ENCODE results near the gene WWC2.

DNA sequence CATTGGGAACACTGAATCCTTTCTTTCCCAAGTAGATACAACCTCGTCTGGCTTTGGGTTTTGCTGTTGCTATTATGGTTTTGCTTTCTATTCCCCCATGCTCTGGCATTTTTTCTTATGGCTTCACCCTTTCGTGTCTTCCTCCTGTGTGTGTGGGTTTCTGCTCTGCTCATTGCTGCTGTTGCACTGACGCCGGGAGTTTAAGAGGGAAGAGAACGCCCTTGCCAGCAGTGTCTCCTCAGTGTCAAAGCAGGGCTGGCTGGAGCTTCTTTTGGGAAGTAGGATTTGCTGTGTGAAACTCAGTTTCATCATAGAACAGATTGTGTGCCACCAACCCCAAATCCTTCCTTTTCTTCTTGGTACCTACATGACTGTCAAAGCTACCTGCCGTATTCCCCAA lies 157.3 kb downstream of the WWC2 start:
- no peak for TF ChIP-seq EZH2 (IDR thresholded peaks at IDR 0.05)
- TF ChIP-seq POLR2AphosphoS5 (IDR thresholded peaks at IDR 0.05; ENCODE audit: borderline replicate concordance, low read depth, low read length), result no peak
- TF ChIP-seq FOXP2 (optimal IDR thresholded peaks at IDR 0.05; ENCODE audit: control extremely low read depth, extremely low read length, insufficient read depth), result no peak
